CD4-positive, alpha-beta T cell treated with Interferon gamma for 1 hour (primary cell): Measurements from ENCODE around the gene RSPH4A.
"Not testable (repeated sequence)": the region's sequence is repeated elsewhere in the genome, so short reads cannot be mapped to it uniquely, and the experiment has no call there.

Source experiments
- DNase-seq: peaks from one replicate; pipeline ENCODE4 v3.0.0-alpha.2; 2020

RSPH4A gene

DNA sequence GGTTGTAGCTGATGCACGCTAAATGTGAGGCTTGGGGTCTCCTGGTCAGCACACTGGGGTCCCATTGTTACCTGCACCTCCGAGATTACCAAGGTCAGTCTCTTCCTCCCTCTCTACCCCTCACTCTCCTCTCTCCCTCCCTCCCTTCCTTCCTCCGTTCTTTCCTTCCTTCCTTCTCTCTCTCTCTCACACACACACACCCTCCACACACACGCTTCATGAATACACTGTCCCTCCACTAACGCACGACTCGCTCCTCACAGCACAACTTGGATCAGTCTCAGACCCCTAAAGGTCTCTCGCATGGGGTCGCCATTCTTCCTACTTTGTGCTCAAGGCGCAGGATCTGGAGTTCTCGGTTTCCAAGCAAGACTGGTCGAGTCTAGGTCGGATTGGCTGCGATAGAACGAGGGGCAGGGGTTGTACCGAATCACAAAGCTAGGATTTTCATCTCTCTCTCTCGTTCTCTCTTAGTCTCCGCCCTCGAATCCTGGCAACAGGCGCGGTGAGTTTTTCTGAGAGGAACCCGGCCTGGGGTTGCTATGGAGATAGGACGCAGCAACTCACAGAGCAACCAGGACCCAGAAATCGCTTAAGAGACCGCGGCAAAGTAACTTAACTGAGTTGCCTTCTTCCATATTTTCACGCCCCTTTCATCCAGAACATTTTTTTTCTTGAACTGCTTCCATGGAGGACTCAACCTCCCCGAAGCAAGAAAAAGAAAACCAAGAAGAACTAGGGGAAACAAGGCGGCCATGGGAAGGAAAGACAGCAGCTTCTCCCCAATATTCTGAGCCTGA is at the start of gene RSPH4A:
Gene RSPH4A, plus strand, starts transcription at position 543 of the 800 bp plus-strand sequence. Its CDS starts 145 bp downstream, at position 688.
- DNase-seq, result peak; percentile 71

GRCh38 chr6:116568111-116568510 is 48.2 kb upstream of the RSPH4A start:
- DNase-seq, result no peak

DNA sequence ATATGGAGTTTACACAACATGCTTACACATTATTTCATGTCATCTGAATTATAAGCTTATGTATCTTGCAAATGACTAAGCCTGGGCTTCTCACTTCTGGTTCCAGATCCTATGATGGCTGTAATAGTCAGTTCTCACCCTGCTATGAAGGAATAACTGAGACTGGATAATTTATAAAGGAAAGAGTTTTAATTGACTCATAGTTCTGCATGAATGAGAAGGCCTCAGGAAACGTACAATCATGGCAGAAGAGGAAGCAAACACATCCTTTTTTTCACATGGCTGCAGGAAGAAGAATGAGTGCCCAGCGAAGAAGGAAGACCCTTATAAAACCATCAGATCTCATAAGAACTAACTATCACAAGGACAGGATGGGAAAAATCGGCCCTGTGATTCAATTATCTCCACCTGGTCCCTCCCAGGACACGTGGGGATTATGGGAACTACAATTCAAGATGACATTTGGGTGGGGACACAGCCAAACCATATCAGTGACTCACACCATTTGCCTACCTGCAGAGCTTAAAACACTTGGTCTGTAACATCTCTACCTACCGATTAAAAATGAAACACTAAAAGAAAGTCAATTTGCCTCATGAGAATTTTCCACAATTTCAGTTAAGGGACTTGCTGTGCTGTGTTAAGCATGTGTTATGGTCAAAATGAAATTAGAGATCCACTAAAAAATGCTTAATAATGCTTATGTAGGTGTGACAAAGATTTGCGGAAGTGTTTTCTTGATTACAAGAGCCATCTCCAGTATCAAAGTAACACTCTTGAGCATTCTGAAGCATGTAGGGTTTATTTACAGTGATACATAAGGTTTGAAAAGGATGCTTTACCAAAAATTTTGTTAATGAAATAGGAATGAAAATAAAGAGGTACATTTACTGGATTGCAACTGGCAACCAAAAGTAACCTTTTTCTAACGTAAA is 47.2 kb upstream of the RSPH4A start:
- DNase-seq, result no peak

GRCh38 chr6:116570856-116571682 is 45.2 kb upstream of the RSPH4A start, which contains the start of gene RWDD1:
Gene RWDD1, plus strand, starts transcription at chr6:116571504. Its CDS starts 79 bp downstream, at chr6:116571583.
- DNase-seq, result peak; percentile 99

GRCh38 chr6:116571683-116572000 is 44.6 kb upstream of the RSPH4A start:
- no peak for DNase-seq

GRCh38 chr6:116572162-116572561 is 44.1 kb upstream of the RSPH4A start:
- no peak for DNase-seq

GRCh38 chr6:116575227-116575626 is 41.1 kb upstream of the RSPH4A start:
- DNase-seq, result no peak

- no peak for DNase-seq
Measured at GRCh38 chr6:116577486-116577885, 38.8 kb upstream of the RSPH4A start.

DNA sequence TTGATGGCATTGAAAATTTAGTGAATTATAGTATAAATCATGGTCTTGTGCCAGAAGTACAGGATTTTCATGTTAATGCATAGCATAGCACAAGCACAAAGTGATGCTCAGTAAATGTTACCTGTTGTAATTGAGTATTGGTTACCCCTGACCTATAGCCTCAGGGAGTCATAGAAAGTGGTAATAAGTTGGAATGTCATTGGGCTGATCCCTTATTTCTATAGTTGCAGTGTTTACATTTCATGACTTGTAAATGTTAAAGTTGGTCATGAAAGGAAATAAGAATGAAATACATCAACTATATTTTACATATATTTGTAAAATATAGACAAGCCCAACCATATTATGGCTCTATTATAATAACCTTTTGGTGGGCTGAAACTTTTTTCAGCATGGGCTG is 37.9 kb upstream of the RSPH4A start:
- no peak for DNase-seq

DNA sequence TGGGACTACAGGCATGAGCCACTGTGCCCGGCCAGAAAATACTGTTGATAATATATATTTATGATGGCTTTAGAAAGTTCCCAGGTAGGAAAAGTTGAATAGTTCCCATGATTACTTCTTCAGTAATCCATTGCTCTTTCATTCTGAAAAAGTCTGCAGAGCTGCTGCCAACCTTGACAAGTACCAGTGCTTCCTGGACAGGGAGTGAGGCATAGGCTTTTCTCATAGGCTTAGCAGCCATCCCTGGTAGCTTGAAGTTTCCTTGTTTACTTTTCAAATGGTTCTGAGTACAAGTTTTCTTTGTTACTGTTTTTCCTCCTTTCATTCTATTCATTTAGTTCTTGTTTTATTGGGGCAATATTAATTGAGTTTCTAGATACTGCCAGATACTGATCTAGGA is 37.1 kb upstream of the RSPH4A start:
- DNase-seq, result no peak

- DNase-seq, result no peak
Measured at GRCh38 chr6:116580198-116580597, 36.1 kb upstream of the RSPH4A start.

GRCh38 chr6:116586276-116586675 is 30.0 kb upstream of the RSPH4A start:
- DNase-seq, result no peak

DNA sequence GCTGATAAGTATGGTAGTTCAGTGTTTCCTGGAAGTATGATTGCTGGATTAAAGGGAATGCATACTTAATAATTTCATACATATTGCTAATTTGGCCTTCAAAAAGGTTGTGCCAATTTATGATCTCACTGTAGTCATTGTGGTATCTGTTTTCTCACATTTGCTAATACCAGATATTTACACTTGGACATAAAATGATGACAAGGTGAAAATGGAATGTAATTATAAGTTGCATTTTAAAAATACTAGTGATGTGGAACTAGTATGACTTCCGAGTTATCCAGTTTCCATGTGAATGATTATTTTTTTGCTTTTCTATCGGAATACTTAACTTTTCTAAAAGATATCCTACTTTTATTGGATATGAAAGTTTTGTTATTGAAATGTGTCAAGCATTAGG is 29.5 kb upstream of the RSPH4A start:
- DNase-seq, result no peak

DNA sequence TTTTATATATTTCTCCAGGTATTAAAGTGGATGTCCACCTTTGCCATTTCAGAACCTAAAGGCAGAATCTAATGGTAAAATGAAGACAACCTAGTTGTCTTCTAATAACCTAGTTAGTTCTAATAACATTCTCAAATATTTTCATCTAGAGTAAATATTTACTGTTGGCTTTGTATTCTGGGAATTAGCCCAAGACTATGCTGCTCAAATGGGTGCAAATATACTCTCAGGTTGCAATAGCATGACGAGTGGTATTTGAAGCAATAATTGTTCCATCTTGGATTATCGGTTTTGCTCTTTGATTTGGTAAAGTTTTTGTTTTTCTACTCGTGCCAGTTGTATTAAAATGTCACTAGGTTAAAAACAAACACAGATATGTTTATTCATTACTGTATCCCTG is 21.0 kb upstream of the RSPH4A start:
- DNase-seq, result no peak

DNA sequence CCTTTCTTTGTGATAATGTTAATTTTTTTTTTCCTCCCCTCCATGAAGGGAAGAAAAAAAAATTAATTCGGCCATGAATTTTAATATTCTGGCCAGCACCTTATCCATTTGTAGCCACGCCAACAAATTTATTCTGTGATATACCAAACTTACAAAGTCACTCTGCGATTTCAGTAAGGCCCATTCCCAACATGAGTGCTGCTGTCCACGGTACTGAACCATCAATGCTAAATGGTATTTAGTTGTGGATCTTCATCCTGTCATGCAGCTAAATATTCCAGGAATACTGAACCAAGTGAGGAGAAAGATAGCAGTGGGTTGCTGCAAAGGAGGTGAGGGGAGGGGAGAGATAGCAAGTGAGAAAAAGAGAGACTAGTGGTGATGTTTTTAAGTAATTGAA is 19.5 kb upstream of the RSPH4A start:
- no peak for DNase-seq

- DNase-seq, result not testable (repeated sequence)
Measured at GRCh38 chr6:116603916-116604315, 12.4 kb upstream of the RSPH4A start.

GRCh38 chr6:116604868-116605267 is 11.4 kb upstream of the RSPH4A start:
- not testable (repeated sequence) for DNase-seq

- no peak for DNase-seq
Measured at GRCh38 chr6:116605935-116606334, 10.3 kb upstream of the RSPH4A start.

GRCh38 chr6:116611056-116611455 is 5.2 kb upstream of the RSPH4A start:
- DNase-seq, result no peak

GRCh38 chr6:116616737-116617053 is 416 bp downstream of the RSPH4A start:
- DNase-seq, result no peak

- DNase-seq, result no peak
Measured at GRCh38 chr6:116624036-116624805, 7.9 kb downstream of the RSPH4A start.

- DNase-seq, result no peak
Measured at GRCh38 chr6:116625872-116626271, 9.6 kb downstream of the RSPH4A start.
